Kidney (tissue), 14 donors: Measurements from ENCODE around the gene CHST7. TPM values are rescaled to one million over a fixed set of nuclear protein-coding genes. Genes with fewer than 3 reads are reported as not detected.

Experiments
- DNase-seq, 5 donors: peaks; one replicate each; pipeline ENCODE4 v3.0.0-alpha.2; 2013 to 2020
- FAIRE-seq: peaks from 2 replicates; lab custom pipeline; 2012; peaks lifted over from hg19 to GRCh38; lab: Jason Lieb, UNC
- H3K27ac ChIP-seq, 2 donors: one replicate each; pipeline ENCODE4 v1.7.0; 2013; ENCODE audit warnings: low read depth in 2 of 2, low read length in 2 of 2, inconsistent platforms in 1 of 2
- H3K27me3 ChIP-seq: one replicate; pipeline ENCODE4 v1.7.1; 2013; ENCODE audit warnings: low read length, inconsistent platforms; ENCODE audit not compliant: control insufficient read depth, insufficient read depth
- H3K36me3 ChIP-seq, 3 donors: one replicate each; pipeline versions ENCODE4 v1.7.0 to v1.7.1; 2013; ENCODE audit warnings: low read length in 3 of 3, control low read depth in 1 of 3, inconsistent platforms in 1 of 3; ENCODE audit not compliant: insufficient read depth in 3 of 3, control insufficient read depth in 2 of 3
- H3K4me1 ChIP-seq, 3 donors: one replicate each; pipeline versions ENCODE4 v1.7.0 to v1.7.1; 2013; ENCODE audit warnings: low read length in 3 of 3, inconsistent platforms in 1 of 3, low read depth in 1 of 3; ENCODE audit not compliant: control insufficient read depth in 2 of 3, insufficient read depth in 2 of 3
- H3K4me3 ChIP-seq, 3 donors: one replicate each; pipeline versions ENCODE4 v1.7.0 to v1.8.1; 2013; ENCODE audit warnings: low read length in 3 of 3, control low read depth in 1 of 3, inconsistent platforms in 1 of 3
- H3K9ac ChIP-seq, 3 donors: one replicate each; pipeline versions ENCODE4 v1.7.0 to v1.7.1; 2013; ENCODE audit warnings: low read length in 3 of 3, control low read depth in 1 of 3, inconsistent platforms in 1 of 3
- H3K9me3 ChIP-seq, 3 donors: one replicate each; pipeline versions ENCODE4 v1.7.0 to v1.7.1; 2013; ENCODE audit warnings: low read length in 3 of 3, control low read depth in 1 of 3, inconsistent platforms in 1 of 3; ENCODE audit not compliant: control insufficient read depth in 2 of 3, insufficient read depth in 1 of 3
- intact Hi-C: fragments of 100-400 bp; cut with DNase I; formaldehyde crosslinking; loops from one replicate; pipeline ENCODE4 v1.11.1; 2022
- polyA plus RNA-seq: library from polyadenylated mRNA; stranded (reverse); fragments of 350-450 nt; fragmentation: Illumina TruSeq; extraction: RNeasy Lipid Tissue Mini Kit (QIAGEN cat#74804); gene quantifications from one replicate; pipeline ENCODE4 v1.2.3, GENCODE V29; 2014; ENCODE audit warnings: low read depth, low replicate concordance; ENCODE audit not compliant: insufficient read depth
- total RNA-seq: library from RNA; stranded (reverse); fragmentation: NEBNext Ultra II Directional; extraction: Animal tissue kit (Norgen Biotek cat#: 25700); gene quantifications from one replicate; pipeline ENCODE4 v1.2.1, GENCODE V29; 2021
- TF ChIP-seq, protein P1 (sequence below): IDR thresholded peaks from 3 replicates; pipeline ENCODE4 v1.5.1; 2012; ENCODE audit warnings: mild to moderate bottlenecking, moderate library complexity, borderline replicate concordance; ENCODE audit not compliant: insufficient read depth; ENCODE audit errors: extremely low read depth
- donor health status: control.
- donor health status: control.
- donor health status: control.
- donor health status: control.
- donor health status: control.
- donor health status: DM: yes; HTN: yes; CAD: no.
- donor health status: Normal renal cell carcinoma (clear cell type).

Gene CHST7
- total and polyA plus RNA-seq, 2 donors from 2014 or later: 2.0 to 9.0 TPM

GRCh38 chrX:46628460-46629371, 55.2 kb downstream of the CHST7 start:
- FAIRE-seq (no peak), DNase-seq (peak in 1 of 5 donors; percentile 29)
- Histone ChIP-seq H3K4me1 (peaks cover 0 to 3% (median 0%) of the 10 kb centered on the region in 3 donors), H3K36me3 (no peaks in the 10 kb centered on the region), H3K9me3 (no peaks in the 10 kb centered on the region), H3K9ac (no peak overlapping the region), H3K4me3 (no peak overlapping the region), H3K27ac (no peak overlapping the region), H3K27me3 (no peaks in the 10 kb centered on the region)
- TF ChIP-seq, protein P1, sequence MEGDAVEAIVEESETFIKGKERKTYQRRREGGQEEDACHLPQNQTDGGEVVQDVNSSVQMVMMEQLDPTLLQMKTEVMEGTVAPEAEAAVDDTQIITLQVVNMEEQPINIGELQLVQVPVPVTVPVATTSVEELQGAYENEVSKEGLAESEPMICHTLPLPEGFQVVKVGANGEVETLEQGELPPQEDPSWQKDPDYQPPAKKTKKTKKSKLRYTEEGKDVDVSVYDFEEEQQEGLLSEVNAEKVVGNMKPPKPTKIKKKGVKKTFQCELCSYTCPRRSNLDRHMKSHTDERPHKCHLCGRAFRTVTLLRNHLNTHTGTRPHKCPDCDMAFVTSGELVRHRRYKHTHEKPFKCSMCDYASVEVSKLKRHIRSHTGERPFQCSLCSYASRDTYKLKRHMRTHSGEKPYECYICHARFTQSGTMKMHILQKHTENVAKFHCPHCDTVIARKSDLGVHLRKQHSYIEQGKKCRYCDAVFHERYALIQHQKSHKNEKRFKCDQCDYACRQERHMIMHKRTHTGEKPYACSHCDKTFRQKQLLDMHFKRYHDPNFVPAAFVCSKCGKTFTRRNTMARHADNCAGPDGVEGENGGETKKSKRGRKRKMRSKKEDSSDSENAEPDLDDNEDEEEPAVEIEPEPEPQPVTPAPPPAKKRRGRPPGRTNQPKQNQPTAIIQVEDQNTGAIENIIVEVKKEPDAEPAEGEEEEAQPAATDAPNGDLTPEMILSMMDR: no peak
- intact Hi-C loops: no loop called here

- no peak overlapping the region for H3K27ac ChIP-seq
- H3K27me3 ChIP-seq: no peaks in the 10 kb centered on the region
- no peak for FAIRE-seq
- peaks cover 0 to 3% (median 0%) of the 10 kb centered on the region in 3 donors for H3K4me1 ChIP-seq
- intact Hi-C loops: no loop called here
- no peaks in the 10 kb centered on the region for H3K36me3 ChIP-seq
- TF ChIP-seq, protein P1: no peak
- no peak overlapping the region for H3K4me3 ChIP-seq
- DNase-seq: no peak
- H3K9me3 ChIP-seq: no peaks in the 10 kb centered on the region
- H3K9ac ChIP-seq: no peak overlapping the region
Observed at GRCh38 chrX:46630141-46630540, 56.6 kb downstream of the CHST7 start.

- no peak overlapping the region for H3K9ac ChIP-seq
- H3K9me3 ChIP-seq: no peaks in the 10 kb centered on the region
- DNase-seq (no peak), FAIRE-seq (no peak)
- no peaks in the 10 kb centered on the region for H3K4me1 ChIP-seq
- TF ChIP-seq, protein P1: no peak
- H3K27ac ChIP-seq: no peak overlapping the region
- H3K4me3 ChIP-seq: no peak overlapping the region
- intact Hi-C loops: no loop called here
- H3K36me3 ChIP-seq: no peaks in the 10 kb centered on the region
- H3K27me3 ChIP-seq: no peaks in the 10 kb centered on the region
Observed at GRCh38 chrX:46634577-46634976, 61.0 kb downstream of the CHST7 start.
